Measurements from ENCODE around the gene PEDS1. TPM values are rescaled to one million over a fixed set of nuclear protein-coding genes. Genes with fewer than 3 reads are reported as not detected.
A peak's percentile ranks its signal among the peaks of the same experiment; 100 is the strongest.

Gene PEDS1
- total and polyA plus RNA-seq, 2 of the 13 experiments (the other 11 are each of a cell fraction or from before 2014, with no cell fraction given) = 30.5 to 93.9 TPM

- no peak for TF ChIP-seq USF2 (IDR thresholded peaks at IDR 0.05; ENCODE audit: low read depth, low read length)
- no peak for TF ChIP-seq USF2 (CRISPR knock-in tag; IDR thresholded peaks at IDR 0.05; ENCODE audit: borderline replicate concordance)
- TF ChIP-seq GLMP (CRISPR knock-in tag; IDR thresholded peaks at IDR 0.05; ENCODE audit: borderline replicate concordance) = no peak
- no peak for TF ChIP-seq ZNF317 (CRISPR knock-in tag; IDR thresholded peaks at IDR 0.05)
- 0 out of 2 replicates have a peak, but pooled peaks have one; percentile 21 for TF ChIP-seq TGIF2 (CRISPR knock-in tag; IDR thresholded peaks at IDR 0.05)
- no peak for TF ChIP-seq KDM2A (CRISPR knock-in tag; IDR thresholded peaks at IDR 0.05; ENCODE audit: borderline replicate concordance, low read depth)
- TF ChIP-seq MEIS2 (CRISPR knock-in tag; IDR thresholded peaks at IDR 0.05) = no peak
- no peak for TF ChIP-seq ZBTB49 (CRISPR knock-in tag; IDR thresholded peaks at IDR 0.05; ENCODE audit: borderline replicate concordance)
- TF ChIP-seq ZNF263 (CRISPR knock-in tag; IDR thresholded peaks at IDR 0.05) = no peak
- no peak for TF ChIP-seq FOSL1 (CRISPR knock-in tag; IDR thresholded peaks at IDR 0.05; ENCODE audit: borderline replicate concordance)
- no peak for TF ChIP-seq ZNF816 (CRISPR knock-in tag; IDR thresholded peaks at IDR 0.05; ENCODE audit: borderline replicate concordance)
- 0 out of 2 replicates have a peak, but pooled peaks have one; percentile 35 for TF ChIP-seq EED (CRISPR knock-in tag; IDR thresholded peaks at IDR 0.05)
- TF ChIP-seq ZNF687 (CRISPR knock-in tag; IDR thresholded peaks at IDR 0.05) = peak; percentile 7; the same call in 1 of the 2 replicates
- TF ChIP-seq ZNF17 (CRISPR knock-in tag; IDR thresholded peaks at IDR 0.05) = no peak
Observed at GRCh38 chr20:50196896-50197295, 43.4 kb upstream of the PEDS1 start (continued).

Data from HepG2 (cell line).